Kidney (tissue), 14 donors: ENCODE measurements around the gene ADGRA1. TPM values are rescaled to one million over a fixed set of nuclear protein-coding genes. Genes with fewer than 3 reads are reported as not detected.

Experiments
- DNase-seq, 5 donors: peaks; one replicate each; pipeline ENCODE4 v3.0.0-alpha.2; 2013 to 2020
- FAIRE-seq: peaks from 2 replicates; lab custom pipeline; 2012; peaks lifted over from hg19 to GRCh38; lab: Jason Lieb, UNC
- H3K27ac ChIP-seq, 2 donors: one replicate each; pipeline ENCODE4 v1.7.0; 2013; ENCODE audit warnings: low read depth in 2 of 2, low read length in 2 of 2, inconsistent platforms in 1 of 2
- H3K27me3 ChIP-seq: one replicate; pipeline ENCODE4 v1.7.1; 2013; ENCODE audit warnings: low read length, inconsistent platforms; ENCODE audit not compliant: control insufficient read depth, insufficient read depth
- H3K36me3 ChIP-seq, 3 donors: one replicate each; pipeline versions ENCODE4 v1.7.0 to v1.7.1; 2013; ENCODE audit warnings: low read length in 3 of 3, control low read depth in 1 of 3, inconsistent platforms in 1 of 3; ENCODE audit not compliant: insufficient read depth in 3 of 3, control insufficient read depth in 2 of 3
- H3K4me1 ChIP-seq, 3 donors: one replicate each; pipeline versions ENCODE4 v1.7.0 to v1.7.1; 2013; ENCODE audit warnings: low read length in 3 of 3, inconsistent platforms in 1 of 3, low read depth in 1 of 3; ENCODE audit not compliant: control insufficient read depth in 2 of 3, insufficient read depth in 2 of 3
- H3K4me3 ChIP-seq, 3 donors: one replicate each; pipeline versions ENCODE4 v1.7.0 to v1.8.1; 2013; ENCODE audit warnings: low read length in 3 of 3, control low read depth in 1 of 3, inconsistent platforms in 1 of 3
- H3K9ac ChIP-seq, 3 donors: one replicate each; pipeline versions ENCODE4 v1.7.0 to v1.7.1; 2013; ENCODE audit warnings: low read length in 3 of 3, control low read depth in 1 of 3, inconsistent platforms in 1 of 3
- H3K9me3 ChIP-seq, 3 donors: one replicate each; pipeline versions ENCODE4 v1.7.0 to v1.7.1; 2013; ENCODE audit warnings: low read length in 3 of 3, control low read depth in 1 of 3, inconsistent platforms in 1 of 3; ENCODE audit not compliant: control insufficient read depth in 2 of 3, insufficient read depth in 1 of 3
- intact Hi-C: fragments of 100-400 bp; cut with DNase I; formaldehyde crosslinking; loops from one replicate; pipeline ENCODE4 v1.11.1; 2022
- polyA plus RNA-seq: library from polyadenylated mRNA; stranded (reverse); fragments of 350-450 nt; fragmentation: Illumina TruSeq; extraction: RNeasy Lipid Tissue Mini Kit (QIAGEN cat#74804); gene quantifications from one replicate; pipeline ENCODE4 v1.2.3, GENCODE V29; 2014; ENCODE audit warnings: low read depth, low replicate concordance; ENCODE audit not compliant: insufficient read depth
- total RNA-seq: library from RNA; stranded (reverse); fragmentation: NEBNext Ultra II Directional; extraction: Animal tissue kit (Norgen Biotek cat#: 25700); gene quantifications from one replicate; pipeline ENCODE4 v1.2.1, GENCODE V29; 2021
- TF ChIP-seq, protein P1 (sequence below): IDR thresholded peaks from 3 replicates; pipeline ENCODE4 v1.5.1; 2012; ENCODE audit warnings: mild to moderate bottlenecking, moderate library complexity, borderline replicate concordance; ENCODE audit not compliant: insufficient read depth; ENCODE audit errors: extremely low read depth
- donor health status: control.
- donor health status: control.
- donor health status: control.
- donor health status: control.
- donor health status: control.
- donor health status: DM: yes; HTN: yes; CAD: no.
- donor health status: Normal renal cell carcinoma (clear cell type).

Gene ADGRA1
- total and polyA plus RNA-seq, 2 donors from 2014 or later, result 0.91 to 1.1 TPM

DNA sequence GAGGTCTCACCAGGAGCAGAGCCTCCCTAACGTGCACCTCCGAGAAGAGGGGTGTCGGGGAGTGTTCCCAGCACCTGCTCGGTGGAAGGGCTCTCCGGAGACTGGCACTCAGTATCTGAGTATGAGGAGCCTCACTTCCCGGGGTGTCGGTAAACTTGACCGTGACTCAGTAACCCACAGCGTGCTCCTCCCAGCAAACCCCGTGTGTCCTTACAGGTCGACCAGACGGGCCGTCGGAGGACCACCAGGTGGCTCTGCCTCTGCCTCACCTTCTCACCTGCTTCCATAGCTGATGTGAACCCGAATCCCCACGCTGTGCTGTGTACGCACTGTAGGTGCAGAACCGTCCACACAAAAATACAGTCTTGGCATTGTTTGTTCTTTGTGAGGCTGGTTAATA is 43.3 kb downstream of the ADGRA1 start:
- Histone ChIP-seq H3K9ac (no peak overlapping the region), H3K4me1 (no peaks in the 10 kb centered on the region), H3K27ac (no peak overlapping the region), H3K36me3 (no peaks in the 10 kb centered on the region), H3K9me3 (no peaks in the 10 kb centered on the region), H3K27me3 (no peaks in the 10 kb centered on the region), H3K4me3 (no peak overlapping the region)
- intact Hi-C loops, result no loop called here
- TF ChIP-seq, protein P1, sequence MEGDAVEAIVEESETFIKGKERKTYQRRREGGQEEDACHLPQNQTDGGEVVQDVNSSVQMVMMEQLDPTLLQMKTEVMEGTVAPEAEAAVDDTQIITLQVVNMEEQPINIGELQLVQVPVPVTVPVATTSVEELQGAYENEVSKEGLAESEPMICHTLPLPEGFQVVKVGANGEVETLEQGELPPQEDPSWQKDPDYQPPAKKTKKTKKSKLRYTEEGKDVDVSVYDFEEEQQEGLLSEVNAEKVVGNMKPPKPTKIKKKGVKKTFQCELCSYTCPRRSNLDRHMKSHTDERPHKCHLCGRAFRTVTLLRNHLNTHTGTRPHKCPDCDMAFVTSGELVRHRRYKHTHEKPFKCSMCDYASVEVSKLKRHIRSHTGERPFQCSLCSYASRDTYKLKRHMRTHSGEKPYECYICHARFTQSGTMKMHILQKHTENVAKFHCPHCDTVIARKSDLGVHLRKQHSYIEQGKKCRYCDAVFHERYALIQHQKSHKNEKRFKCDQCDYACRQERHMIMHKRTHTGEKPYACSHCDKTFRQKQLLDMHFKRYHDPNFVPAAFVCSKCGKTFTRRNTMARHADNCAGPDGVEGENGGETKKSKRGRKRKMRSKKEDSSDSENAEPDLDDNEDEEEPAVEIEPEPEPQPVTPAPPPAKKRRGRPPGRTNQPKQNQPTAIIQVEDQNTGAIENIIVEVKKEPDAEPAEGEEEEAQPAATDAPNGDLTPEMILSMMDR, result no peak
- DNase-seq (peak in 1 of 5 donors; percentile 59), FAIRE-seq (no peak)

- Histone ChIP-seq H3K4me3 (no peak overlapping the region), H3K27me3 (no peaks in the 10 kb centered on the region), H3K9me3 (no peaks in the 10 kb centered on the region), H3K36me3 (no peaks in the 10 kb centered on the region), H3K4me1 (no peaks in the 10 kb centered on the region), H3K27ac (no peak overlapping the region), H3K9ac (no peak overlapping the region)
- TF ChIP-seq, protein P1, result no peak
- DNase-seq (peak; percentile 85 to 94 (median 89)), FAIRE-seq (no peak)
- intact Hi-C loops, result no loop called here
Observed at GRCh38 chr10:133131734-133132472, 44.2 kb downstream of the ADGRA1 start.

DNA sequence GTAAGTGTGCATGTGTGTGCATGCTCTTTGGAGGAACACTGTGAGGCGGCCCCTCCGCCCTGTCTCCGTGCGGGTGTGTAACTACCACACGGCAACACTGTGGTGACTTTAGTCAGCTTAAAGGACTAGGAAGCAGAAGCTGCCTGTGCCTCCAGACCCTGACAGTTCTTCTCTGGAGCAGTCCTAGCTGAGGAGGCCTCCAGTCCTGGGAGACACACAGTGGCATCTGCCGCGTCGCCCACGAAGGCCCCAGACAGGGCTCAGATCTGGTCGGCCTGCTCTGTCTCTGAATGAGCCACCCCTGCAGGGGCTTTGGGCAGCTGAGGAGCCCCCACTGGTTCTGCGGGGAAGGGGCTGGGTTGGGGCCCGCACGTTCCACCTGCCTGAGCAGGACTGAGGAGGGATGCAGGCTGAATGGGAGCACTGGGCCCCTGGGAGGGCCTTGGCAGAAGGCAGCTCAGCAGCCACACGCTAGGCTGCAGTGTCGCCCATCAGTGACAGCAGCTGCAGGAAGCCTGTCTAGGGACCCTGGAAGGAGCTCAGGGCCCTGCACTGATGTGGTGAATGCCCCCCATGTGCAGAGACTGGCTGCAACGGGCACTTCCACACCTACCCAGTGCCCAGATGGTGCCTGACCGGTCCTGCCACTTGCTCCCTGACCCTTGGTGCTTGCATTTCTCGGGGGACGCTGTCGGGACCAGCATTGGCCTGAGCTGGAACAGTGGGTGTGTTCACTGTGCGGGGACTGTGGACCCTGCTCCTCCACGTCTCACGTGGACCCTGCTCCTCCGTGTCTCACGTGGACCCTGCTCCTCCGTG is 45.0 kb downstream of the ADGRA1 start:
- Histone ChIP-seq H3K27me3 (no peaks in the 10 kb centered on the region), H3K4me3 (no peak overlapping the region), H3K9me3 (no peaks in the 10 kb centered on the region), H3K36me3 (no peaks in the 10 kb centered on the region), H3K4me1 (no peaks in the 10 kb centered on the region), H3K27ac (no peak overlapping the region), H3K9ac (no peak overlapping the region)
- TF ChIP-seq, protein P1, result no peak
- FAIRE-seq (no peak), DNase-seq (peak in 2 of 5 donors; percentile 43 to 69)
- intact Hi-C loops, result no loop called here
